Measurements from ENCODE around the gene BTNL9. TPM values are rescaled to one million over a fixed set of nuclear protein-coding genes. Genes with fewer than 3 reads are reported as not detected.

Gene BTNL9
- total RNA-seq, 1 experiment from 2014 or later: 11.5 TPM

- intact Hi-C loops (cut with micrococcal nuclease): no loop called here
- no peaks in the 10 kb centered on the region for H3K27me3 ChIP-seq (ENCODE audit: low read length)
- no TSS peak for BruUV-seq (replicated peaks)
Measured at GRCh38 chr5:181061645-181062044, 21.6 kb downstream of the BTNL9 start.

DNA sequence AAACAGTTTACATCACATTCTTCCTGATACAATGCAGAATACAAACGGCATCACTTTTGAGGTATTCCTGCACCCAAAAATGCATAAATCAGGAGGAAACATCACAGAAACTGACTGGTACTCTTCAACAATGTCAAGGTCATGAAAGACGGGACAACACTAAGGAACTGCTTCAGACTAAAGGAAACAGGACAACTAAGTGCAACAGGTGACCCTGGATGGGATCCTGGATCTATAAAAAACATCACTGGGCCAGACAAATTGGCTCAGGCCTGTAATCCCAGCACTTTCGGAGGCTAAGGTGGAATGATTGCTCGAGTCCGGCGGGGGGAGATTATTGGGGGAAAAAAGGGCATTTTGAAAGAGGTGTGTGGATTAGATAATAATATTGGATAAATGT is 22.6 kb downstream of the BTNL9 start:
- Histone ChIP-seq H3K79me2 (ENCODE audit: low read length) (no peaks in the 10 kb centered on the region), H3K4me2 (ENCODE audit: low read length) (no peak overlapping the region), H3K27me3 (ENCODE audit: low read length) (no peaks in the 10 kb centered on the region), H3K4me3 (ENCODE audit: low read length) (no peak overlapping the region), H3K36me3 (ENCODE audit: low read depth, low read length) (no peaks in the 10 kb centered on the region), H2AFZ (ENCODE audit: low read length) (no peak overlapping the region), H3K4me1 (ENCODE audit: insufficient read depth, low read length) (no peaks in the 10 kb centered on the region), H3K9ac (ENCODE audit: low read length) (no peak overlapping the region), H3K9me3 (ENCODE audit: low read length) (no peaks in the 10 kb centered on the region), H3K9me2 (replicated peaks; ENCODE audit: low read length) (no peaks in the 10 kb centered on the region), H3F3A (ENCODE audit: low read length, unreplicated experiment) (no peaks in the 10 kb centered on the region), H4K20me1 (ENCODE audit: low read length) (no peaks in the 10 kb centered on the region), H3K27ac (ENCODE audit: low read length) (no peak overlapping the region)
- POLR2A ChIA-PET (ENCODE audit: unreplicated experiment): no interaction called here
- ATAC-seq: no peak
- CTCF ChIA-PET: no interaction called here
- intact Hi-C loops (cut with micrococcal nuclease): no loop called here
- TF ChIP-seq EZH2 (IDR thresholded peaks at IDR 0.05; ENCODE audit: low read length, unreplicated experiment): no peak
- BruUV-seq (replicated peaks): no TSS peak
- no peak for DNase-seq

More at GRCh38 chr5:181061645-181062044, 21.6 kb downstream of the BTNL9 start:
- Histone ChIP-seq H3K4me3 (ENCODE audit: low read length) (no peak overlapping the region), H4K20me1 (ENCODE audit: low read length) (no peaks in the 10 kb centered on the region), H2AFZ (ENCODE audit: low read length) (no peak overlapping the region), H3K9me2 (replicated peaks; ENCODE audit: low read length) (no peaks in the 10 kb centered on the region), H3K4me2 (ENCODE audit: low read length) (no peak overlapping the region), H3K4me1 (ENCODE audit: insufficient read depth, low read length) (no peaks in the 10 kb centered on the region), H3K36me3 (ENCODE audit: low read depth, low read length) (no peaks in the 10 kb centered on the region), H3F3A (ENCODE audit: low read length, unreplicated experiment) (no peaks in the 10 kb centered on the region), H3K9ac (ENCODE audit: low read length) (no peak overlapping the region), H3K79me2 (ENCODE audit: low read length) (no peaks in the 10 kb centered on the region), H3K27ac (ENCODE audit: low read length) (no peak overlapping the region), H3K9me3 (ENCODE audit: low read length) (no peaks in the 10 kb centered on the region)
- no peak for DNase-seq
- TF ChIP-seq EZH2phosphoT487 (IDR thresholded peaks at IDR 0.05; ENCODE audit: borderline replicate concordance, low read length) (no peak), EZH2 (IDR thresholded peaks at IDR 0.05; ENCODE audit: low read length, unreplicated experiment) (no peak)
- TF ChIP-seq, protein P1, sequence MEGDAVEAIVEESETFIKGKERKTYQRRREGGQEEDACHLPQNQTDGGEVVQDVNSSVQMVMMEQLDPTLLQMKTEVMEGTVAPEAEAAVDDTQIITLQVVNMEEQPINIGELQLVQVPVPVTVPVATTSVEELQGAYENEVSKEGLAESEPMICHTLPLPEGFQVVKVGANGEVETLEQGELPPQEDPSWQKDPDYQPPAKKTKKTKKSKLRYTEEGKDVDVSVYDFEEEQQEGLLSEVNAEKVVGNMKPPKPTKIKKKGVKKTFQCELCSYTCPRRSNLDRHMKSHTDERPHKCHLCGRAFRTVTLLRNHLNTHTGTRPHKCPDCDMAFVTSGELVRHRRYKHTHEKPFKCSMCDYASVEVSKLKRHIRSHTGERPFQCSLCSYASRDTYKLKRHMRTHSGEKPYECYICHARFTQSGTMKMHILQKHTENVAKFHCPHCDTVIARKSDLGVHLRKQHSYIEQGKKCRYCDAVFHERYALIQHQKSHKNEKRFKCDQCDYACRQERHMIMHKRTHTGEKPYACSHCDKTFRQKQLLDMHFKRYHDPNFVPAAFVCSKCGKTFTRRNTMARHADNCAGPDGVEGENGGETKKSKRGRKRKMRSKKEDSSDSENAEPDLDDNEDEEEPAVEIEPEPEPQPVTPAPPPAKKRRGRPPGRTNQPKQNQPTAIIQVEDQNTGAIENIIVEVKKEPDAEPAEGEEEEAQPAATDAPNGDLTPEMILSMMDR (conservative IDR thresholded peaks at IDR 0.05; ENCODE audit: low read depth, low read length): no peak
- ATAC-seq: no peak
- ChIA-PET POLR2A (ENCODE audit: unreplicated experiment) (no interaction called here), CTCF (no interaction called here)

- BruUV-seq (replicated peaks): no TSS peak
- ChIA-PET POLR2A (ENCODE audit: unreplicated experiment) (no interaction called here), CTCF (no interaction called here)
- H2AFZ ChIP-seq (ENCODE audit: low read length): no peak overlapping the region
- intact Hi-C loops (cut with micrococcal nuclease): no loop called here
- no peaks in the 10 kb centered on the region for H3K4me1 ChIP-seq (ENCODE audit: insufficient read depth, low read length)
- no peak overlapping the region for H3K4me2 ChIP-seq (ENCODE audit: low read length)
- H3F3A ChIP-seq (ENCODE audit: low read length, unreplicated experiment): no peaks in the 10 kb centered on the region
- H3K9ac ChIP-seq (ENCODE audit: low read length): no peak overlapping the region
- no peaks in the 10 kb centered on the region for H3K27me3 ChIP-seq (ENCODE audit: low read length)
- no peaks in the 10 kb centered on the region for H4K20me1 ChIP-seq (ENCODE audit: low read length)
- no peaks in the 10 kb centered on the region for H3K9me2 ChIP-seq (replicated peaks; ENCODE audit: low read length)
- H3K9me3 ChIP-seq (ENCODE audit: low read length): no peaks in the 10 kb centered on the region
- TF ChIP-seq EZH2phosphoT487 (IDR thresholded peaks at IDR 0.05; ENCODE audit: borderline replicate concordance, low read length): no peak
- TF ChIP-seq EZH2 (IDR thresholded peaks at IDR 0.05; ENCODE audit: low read length, unreplicated experiment): no peak
- TF ChIP-seq, protein P1 (conservative IDR thresholded peaks at IDR 0.05; ENCODE audit: low read depth, low read length): no peak
- no peak overlapping the region for H3K4me3 ChIP-seq (ENCODE audit: low read length)
- no peak overlapping the region for H3K27ac ChIP-seq (ENCODE audit: low read length)
- no peak; the same call in 1 of the 2 replicates for ATAC-seq
- no peaks in the 10 kb centered on the region for H3K36me3 ChIP-seq (ENCODE audit: low read depth, low read length)
- peak; percentile 58 for DNase-seq
- H3K79me2 ChIP-seq (ENCODE audit: low read length): no peaks in the 10 kb centered on the region
Measured at GRCh38 chr5:181063514-181063913, 23.4 kb downstream of the BTNL9 start.

Data from PC-3 (cell line).